C1 segment of cervical spinal cord (tissue), 14 donors: ENCODE results near the gene UBE2D3.
"Not testable (repeated sequence)": the region's sequence is repeated elsewhere in the genome, so short reads cannot be mapped to it uniquely, and the experiment has no call there.

ENCODE experiments used
- DNase-seq, 14 donors: peaks; one replicate each; lab custom pipeline; 2025; lab: John Stamatoyannopoulos, UW

Gene UBE2D3

GRCh38 chr4:102826890-102827673 is at the start of gene UBE2D3:
TSS of gene UBE2D3 (minus strand) at chr4:102827551. CDS start at chr4:102826508, 1,043 bp downstream.
- DNase-seq: peak; percentile 85 to 99 (median 97)

GRCh38 chr4:102871772-102872171 is 44.4 kb upstream of the UBE2D3 start:
- no peak for DNase-seq

GRCh38 chr4:102869569-102870197 is 42.3 kb upstream of the UBE2D3 start:
- peak in 2 of 14 donors; percentile 48 to 68 for DNase-seq

- peak; percentile 49 to 99 (median 98) for DNase-seq
These were observed 41.6 kb upstream of the UBE2D3 start, which contains the start of gene CISD2 for GRCh38 chr4:102868781-102869568. TSS of gene CISD2 (plus strand) at chr4:102868992. CDS start at chr4:102869085, 93 bp downstream.

- DNase-seq: peak in 2 of 14 donors; percentile 28 to 50
These were observed 40.9 kb upstream of the UBE2D3 start for GRCh38 chr4:102868153-102868780.

- no peak for DNase-seq
These were observed 40.2 kb upstream of the UBE2D3 start for GRCh38 chr4:102867278-102868152.

- DNase-seq: not testable (repeated sequence)
These were observed 38.0 kb upstream of the UBE2D3 start for GRCh38 chr4:102865327-102865726.

- DNase-seq: no peak
These were observed 35.4 kb upstream of the UBE2D3 start for GRCh38 chr4:102862747-102863146.

GRCh38 chr4:102862016-102862415 is 34.7 kb upstream of the UBE2D3 start:
- no peak for DNase-seq

GRCh38 chr4:102860611-102861324 is 33.4 kb upstream of the UBE2D3 start:
- DNase-seq: no peak

GRCh38 chr4:102858828-102859464 is 31.6 kb upstream of the UBE2D3 start:
- DNase-seq: no peak

- no peak for DNase-seq
These were observed 23.0 kb upstream of the UBE2D3 start for GRCh38 chr4:102850370-102850769.

- no peak for DNase-seq
These were observed 22.3 kb upstream of the UBE2D3 start for GRCh38 chr4:102849579-102850104.

- DNase-seq: no peak
These were observed 20.3 kb upstream of the UBE2D3 start for GRCh38 chr4:102847687-102848086.

- DNase-seq: no peak
These were observed 16.6 kb upstream of the UBE2D3 start for GRCh38 chr4:102843938-102844337.

GRCh38 chr4:102843273-102843672 is 15.9 kb upstream of the UBE2D3 start:
- DNase-seq: no peak

- no peak for DNase-seq
These were observed 15.0 kb upstream of the UBE2D3 start for GRCh38 chr4:102842367-102842766.

GRCh38 chr4:102836596-102836995 is 9.2 kb upstream of the UBE2D3 start:
- no peak for DNase-seq

GRCh38 chr4:102832667-102833066 is 5.3 kb upstream of the UBE2D3 start:
- no peak for DNase-seq
